BE2C (cell line): ENCODE measurements around the gene TGM2.

Experiments used
- DNase-seq: peaks from one replicate; pipeline ENCODE4 v3.0.0-alpha.2; 2020
- H3K27me3 ChIP-seq: fragments of 250-450 bp; sonication (Bioruptor Pico); 2 replicates; pipeline ENCODE4 v1.5.1; 2020; ENCODE audit warnings: mild to moderate bottlenecking
- H3K36me3 ChIP-seq: fragments of 250-450 bp; sonication (Bioruptor Pico); 2 replicates; pipeline ENCODE4 v1.5.1; 2020; ENCODE audit warnings: mild to moderate bottlenecking
- H3K4me1 ChIP-seq: fragments of 250-450 bp; sonication (Bioruptor Pico); 2 replicates; pipeline ENCODE4 v1.5.1; 2020
- H3K4me3 ChIP-seq: 2 replicates; pipeline ENCODE4 v1.5.1; 2011; ENCODE audit warnings: low read depth, low read length
- H3K9me3 ChIP-seq: fragments of 250-450 bp; sonication (Bioruptor Pico); 2 replicates; pipeline ENCODE4 v1.5.1; 2020
- TF ChIP-seq, protein P1 (sequence below): IDR thresholded peaks from 2 replicates; pipeline ENCODE4 v1.5.1; 2012; ENCODE audit warnings: mild to moderate bottlenecking, low read depth, low read length

TGM2 gene

DNA sequence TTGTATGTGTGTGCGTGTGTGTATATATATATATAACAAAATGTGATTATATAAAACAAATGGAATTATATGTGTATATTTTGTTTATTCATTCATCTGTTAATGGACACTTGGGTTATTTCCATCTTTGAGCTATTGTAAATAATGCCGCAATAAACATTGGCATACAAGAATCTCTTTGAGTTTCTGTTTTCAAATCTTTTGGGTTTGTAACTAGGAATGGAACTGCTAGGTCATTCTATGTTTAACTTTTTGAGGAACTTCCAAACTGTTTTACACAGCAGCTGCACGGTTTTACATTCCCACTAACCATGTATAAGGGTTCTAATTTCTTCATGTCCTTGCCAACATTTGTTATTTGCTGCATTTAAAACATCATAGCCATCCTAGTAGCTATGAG is 39.9 kb upstream of the TGM2 start:
- no peaks in the 10 kb centered on the region for H3K4me1 ChIP-seq
- no peaks in the 10 kb centered on the region for H3K9me3 ChIP-seq
- H3K27me3 ChIP-seq, result no peaks in the 10 kb centered on the region
- no peaks in the 10 kb centered on the region for H3K36me3 ChIP-seq
- DNase-seq, result no peak
- TF ChIP-seq, protein P1, sequence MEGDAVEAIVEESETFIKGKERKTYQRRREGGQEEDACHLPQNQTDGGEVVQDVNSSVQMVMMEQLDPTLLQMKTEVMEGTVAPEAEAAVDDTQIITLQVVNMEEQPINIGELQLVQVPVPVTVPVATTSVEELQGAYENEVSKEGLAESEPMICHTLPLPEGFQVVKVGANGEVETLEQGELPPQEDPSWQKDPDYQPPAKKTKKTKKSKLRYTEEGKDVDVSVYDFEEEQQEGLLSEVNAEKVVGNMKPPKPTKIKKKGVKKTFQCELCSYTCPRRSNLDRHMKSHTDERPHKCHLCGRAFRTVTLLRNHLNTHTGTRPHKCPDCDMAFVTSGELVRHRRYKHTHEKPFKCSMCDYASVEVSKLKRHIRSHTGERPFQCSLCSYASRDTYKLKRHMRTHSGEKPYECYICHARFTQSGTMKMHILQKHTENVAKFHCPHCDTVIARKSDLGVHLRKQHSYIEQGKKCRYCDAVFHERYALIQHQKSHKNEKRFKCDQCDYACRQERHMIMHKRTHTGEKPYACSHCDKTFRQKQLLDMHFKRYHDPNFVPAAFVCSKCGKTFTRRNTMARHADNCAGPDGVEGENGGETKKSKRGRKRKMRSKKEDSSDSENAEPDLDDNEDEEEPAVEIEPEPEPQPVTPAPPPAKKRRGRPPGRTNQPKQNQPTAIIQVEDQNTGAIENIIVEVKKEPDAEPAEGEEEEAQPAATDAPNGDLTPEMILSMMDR, result no peak
- H3K4me3 ChIP-seq, result no peak overlapping the region

DNA sequence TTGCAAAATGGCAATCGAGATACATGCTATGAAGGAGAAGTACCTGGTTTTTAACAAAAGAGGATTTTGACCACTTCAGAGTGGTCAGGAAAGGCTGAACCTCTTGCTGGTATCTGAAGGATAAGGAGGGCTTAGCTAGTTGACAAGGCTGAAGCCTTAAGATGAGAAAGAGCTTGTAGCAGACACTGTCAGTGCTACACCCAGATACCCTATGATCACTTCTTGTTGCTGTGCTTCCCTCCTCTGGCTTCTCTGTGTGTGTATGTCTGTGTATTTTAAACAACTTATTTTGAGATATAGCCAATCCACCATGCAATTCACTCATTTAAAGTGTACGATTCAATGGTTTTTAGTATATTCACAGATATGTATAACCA is 38.9 kb upstream of the TGM2 start:
- Histone ChIP-seq H3K4me1 (no peaks in the 10 kb centered on the region), H3K36me3 (no peaks in the 10 kb centered on the region), H3K4me3 (no peak overlapping the region), H3K9me3 (no peaks in the 10 kb centered on the region), H3K27me3 (no peaks in the 10 kb centered on the region)
- TF ChIP-seq, protein P1, result no peak
- DNase-seq, result no peak

DNA sequence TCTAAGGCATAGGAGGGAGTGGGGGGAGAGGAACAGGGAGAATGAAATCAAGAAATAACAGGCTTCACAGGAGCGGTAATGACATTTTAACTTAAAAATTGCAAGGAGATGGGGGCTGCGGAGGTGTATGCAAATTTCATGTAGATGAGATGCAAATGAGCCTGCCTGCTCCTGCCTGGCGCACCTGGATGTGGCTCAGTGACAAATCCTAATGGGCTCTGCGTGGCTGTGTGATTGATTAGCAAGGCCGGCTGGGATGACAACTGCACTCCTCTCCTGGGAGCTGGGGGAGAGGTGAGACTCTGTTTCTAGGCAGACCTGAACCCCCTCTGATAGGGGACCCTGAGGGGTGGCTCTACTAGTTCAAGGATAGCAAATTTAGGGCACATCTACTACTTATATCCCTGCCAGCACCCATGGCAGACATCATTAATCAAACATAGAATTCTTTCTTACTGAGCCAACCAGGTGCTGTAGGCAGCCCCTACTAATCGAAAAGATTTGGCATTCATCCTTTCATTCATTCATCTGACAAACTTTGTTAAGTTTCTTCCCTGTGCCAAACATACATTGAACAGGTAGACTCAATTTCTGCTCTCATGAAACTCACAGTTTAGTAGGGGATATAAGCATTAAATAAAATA is 38.4 kb upstream of the TGM2 start:
- Histone ChIP-seq H3K4me1 (no peaks in the 10 kb centered on the region), H3K27me3 (no peaks in the 10 kb centered on the region), H3K36me3 (no peaks in the 10 kb centered on the region), H3K4me3 (no peak overlapping the region), H3K9me3 (no peaks in the 10 kb centered on the region)
- DNase-seq, result no peak
- TF ChIP-seq, protein P1, result no peak

DNA sequence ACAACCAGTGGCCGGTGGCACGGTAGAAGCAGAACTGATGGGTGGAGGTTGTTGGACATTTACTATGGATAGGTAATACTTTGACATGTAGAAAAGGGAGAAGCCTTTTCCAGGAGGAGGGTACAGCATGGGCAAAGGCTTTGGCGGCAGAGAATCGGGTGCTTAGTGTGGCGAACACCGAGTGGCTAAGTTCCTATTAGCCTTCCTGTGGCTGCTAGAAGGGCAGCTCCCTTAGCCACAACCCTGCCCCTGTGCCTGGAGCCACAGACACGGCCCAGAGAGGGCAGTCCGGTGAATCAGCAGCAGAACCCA is 37.9 kb upstream of the TGM2 start:
- no peak for DNase-seq
- TF ChIP-seq, protein P1, result no peak
- Histone ChIP-seq H3K27me3 (no peaks in the 10 kb centered on the region), H3K4me3 (no peak overlapping the region), H3K4me1 (no peaks in the 10 kb centered on the region), H3K36me3 (no peaks in the 10 kb centered on the region), H3K9me3 (no peaks in the 10 kb centered on the region)

DNA sequence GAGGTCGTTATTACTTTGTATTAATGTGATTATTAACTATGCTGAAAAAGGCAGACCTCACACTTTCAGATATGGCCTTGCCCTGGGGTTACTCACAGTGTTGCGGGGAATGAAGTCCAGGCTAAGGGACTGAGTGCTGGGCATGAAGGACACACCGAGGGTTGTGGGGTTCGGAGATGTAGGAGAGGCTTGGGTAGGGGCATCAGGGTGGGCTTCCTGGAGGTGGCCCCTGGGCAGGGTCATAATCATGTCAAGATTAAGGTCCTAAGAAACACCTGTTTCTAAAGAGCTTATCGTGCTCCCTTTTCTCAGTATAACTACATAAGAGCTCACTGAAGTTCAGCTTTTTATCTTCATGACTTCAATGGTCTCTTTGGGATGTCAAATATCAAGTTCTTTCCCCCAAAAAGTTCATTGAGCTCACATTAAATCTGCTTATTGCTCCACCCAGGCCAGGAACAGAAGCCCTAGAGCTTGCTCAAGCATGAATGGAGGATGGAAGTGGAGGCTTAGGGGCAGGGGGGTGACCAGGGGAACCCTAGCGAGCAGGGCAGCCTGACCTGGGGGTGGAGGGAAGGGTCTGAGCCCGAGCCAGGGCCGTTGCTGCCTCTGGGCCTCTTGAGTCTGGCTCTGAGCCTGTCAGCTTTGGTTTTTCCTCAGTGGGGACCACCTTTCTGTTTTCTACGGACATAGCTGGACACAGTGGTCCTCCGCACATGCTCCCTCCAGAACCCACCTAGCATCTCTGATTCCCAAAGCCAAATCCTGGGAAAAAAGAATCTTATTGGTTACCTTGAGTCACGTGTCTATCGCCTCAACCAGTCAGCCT is 37.3 kb upstream of the TGM2 start:
- no peaks in the 10 kb centered on the region for H3K4me1 ChIP-seq
- H3K9me3 ChIP-seq, result no peaks in the 10 kb centered on the region
- H3K27me3 ChIP-seq, result no peaks in the 10 kb centered on the region
- DNase-seq, result no peak
- TF ChIP-seq, protein P1, result no peak
- no peak overlapping the region for H3K4me3 ChIP-seq
- H3K36me3 ChIP-seq, result no peaks in the 10 kb centered on the region

DNA sequence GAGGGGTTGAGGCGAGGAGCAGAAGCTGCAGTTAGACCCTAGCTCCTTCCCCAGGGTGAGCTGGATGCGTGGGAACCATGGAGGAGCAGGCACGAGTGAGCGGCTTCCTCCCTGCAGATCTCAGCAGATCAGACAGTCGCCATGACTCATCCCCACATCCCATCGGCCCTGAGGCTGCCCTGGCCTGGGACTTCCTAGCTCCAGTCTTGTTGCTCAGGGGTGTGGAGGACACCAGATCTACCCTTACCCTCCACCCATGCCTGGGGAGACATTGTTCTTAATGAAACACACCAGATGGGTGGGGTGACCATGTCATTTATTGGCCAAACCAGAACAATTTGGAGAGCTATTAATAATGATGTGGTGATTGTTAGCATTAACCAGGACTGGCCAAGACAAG is 36.3 kb upstream of the TGM2 start:
- H3K4me1 ChIP-seq, result no peaks in the 10 kb centered on the region

More for the DNA sequence above, 36.3 kb upstream of the TGM2 start:
- peak; percentile 76 for DNase-seq
- TF ChIP-seq, protein P1, result no peak
- Histone ChIP-seq H3K4me3 (no peak overlapping the region), H3K27me3 (no peaks in the 10 kb centered on the region), H3K36me3 (no peaks in the 10 kb centered on the region), H3K9me3 (no peaks in the 10 kb centered on the region)
